K562 (cell line): ENCODE measurements around the gene DCT. TPM values are rescaled to one million over a fixed set of nuclear protein-coding genes. Genes with fewer than 3 reads are reported as not detected.

Source experiments
- ATAC-seq: fragments of 200-7000 bp; cut with Tn5 transposase; 3 replicates; pipeline ENCODE4 v1.9.1; 2020; ENCODE audit warnings: moderate library complexity
- BruUV-seq: library from RNA; stranded (reverse); fragments of 400-500 nt; replicated peaks from 2 replicates; lab custom pipeline; 2021; lab: Mats Ljungman, UMichigan
- CTCF ChIA-PET: fragments of 300-600 bp; formaldehyde crosslinking; extraction: SDS; loops from one replicate; lab custom pipeline; 2021; ENCODE audit warnings: low intra/inter-chr PET ratio; lab: Yijun Ruan, JAX
- POLR2A ChIA-PET: fragments of 300-600, 350-650 bp; sonication (Branson Sonifier 250); formaldehyde crosslinking; extraction: SDS; loops from one replicate; lab custom pipeline; 2021; ENCODE audit warnings: antibody characterized with exemption, inconsistent platforms; lab: Yijun Ruan, JAX
- DNase-seq, 4 experiments: peaks; one replicate each; pipeline versions ENCODE4 v3.0.0 to v3.0.0-alpha.2; 2011 to 2018; ENCODE audit warnings: low spot score in 3 of 4, mixed read lengths in 3 of 4; ENCODE audit errors: extremely low read depth in 1 of 4
- FAIRE-seq: peaks from 2 replicates; lab custom pipeline; 2011; peaks lifted over from hg19 to GRCh38; lab: Jason Lieb, UNC
- H2AFZ ChIP-seq: 2 replicates; pipeline ENCODE4 v1.6.0; 2011; ENCODE audit warnings: low read depth, low read length, control low read depth, inconsistent platforms
- H3K27ac ChIP-seq: fragments of 200-600 bp; 3 replicates; pipeline ENCODE4 v1.8.0; 2011; ENCODE audit warnings: low read depth, mild to moderate bottlenecking, control low read depth, inconsistent platforms, low read length, moderate library complexity, mixed read lengths; ENCODE audit errors: extremely low read depth
- H3K27me3 ChIP-seq, 2 experiments: fragments of 300-600 bp in 1 of 2; 2 replicates in 1 of 2; 3 replicates in 1 of 2; pipeline versions ENCODE4 v1.6.0 to v1.8.0; 2011; ENCODE audit warnings: inconsistent platforms in 2 of 2, low read length in 2 of 2, mild to moderate bottlenecking in 1 of 2, mixed read lengths in 1 of 2, moderate library complexity in 1 of 2; ENCODE audit not compliant: control insufficient read depth in 2 of 2, insufficient read depth in 2 of 2
- H3K36me3 ChIP-seq: fragments of 300-600 bp; 3 replicates; pipeline ENCODE4 v1.8.0; 2011; ENCODE audit warnings: mild to moderate bottlenecking, low read length, inconsistent platforms; ENCODE audit not compliant: control insufficient read depth, insufficient read depth
- H3K4me1 ChIP-seq, 2 experiments: fragments of 200-600 bp in 1 of 2; replicated peaks in 1 of 2; 2 replicates in 1 of 2; 3 replicates in 1 of 2; pipeline versions ENCODE4 v1.5.1 to v1.8.0; 2011; ENCODE audit warnings: inconsistent platforms in 2 of 2, low read length in 2 of 2, mild to moderate bottlenecking in 1 of 2, mixed read lengths in 1 of 2, moderate library complexity in 1 of 2; ENCODE audit not compliant: control insufficient read depth in 2 of 2, insufficient read depth in 2 of 2
- H3K4me2 ChIP-seq: 2 replicates; pipeline ENCODE4 v1.6.1; 2011; ENCODE audit warnings: low read length, control low read depth, inconsistent platforms, mixed read lengths; ENCODE audit not compliant: insufficient read depth
- H3K4me3 ChIP-seq: fragments of 200-600 bp; sonication (generic), shearing (Covaris generic); 2 replicates; pipeline ENCODE4 v1.5.1; 2016; ENCODE audit warnings: control low read depth, inconsistent platforms
- H3K79me2 ChIP-seq: fragments of 200-600 bp; 3 replicates; pipeline ENCODE4 v1.8.0; 2011; ENCODE audit warnings: low read length, inconsistent platforms; ENCODE audit not compliant: control insufficient read depth, insufficient read depth
- H3K9ac ChIP-seq, 2 experiments: 2 replicates each; pipeline versions ENCODE4 v1.6.0 to v1.6.1; 2011; ENCODE audit warnings: low read depth in 2 of 2, low read length in 2 of 2, control low read depth in 1 of 2, inconsistent platforms in 1 of 2, mild to moderate bottlenecking in 1 of 2, mixed read lengths in 1 of 2; ENCODE audit not compliant: insufficient read depth in 1 of 2
- H3K9me1 ChIP-seq: one replicate; pipeline ENCODE4 v1.6.0; 2011; ENCODE audit warnings: inconsistent platforms, mild to moderate bottlenecking, low read length, moderate library complexity; ENCODE audit not compliant: control insufficient read depth, insufficient read depth
- H3K9me3 ChIP-seq: replicated peaks from 2 replicates; pipeline ENCODE4 v1.5.1; 2011; ENCODE audit warnings: low read depth, low read length, inconsistent platforms; ENCODE audit not compliant: control insufficient read depth, insufficient read depth
- H4K20me1 ChIP-seq: replicated peaks from 2 replicates; pipeline ENCODE4 v1.6.1; 2011; ENCODE audit warnings: low read length, inconsistent platforms, mixed read lengths; ENCODE audit not compliant: control insufficient read depth, insufficient read depth
- ATF3 ChIP-seq, 2 experiments: fragments of 450-650 bp in 1 of 2; sonication (generic) in 1 of 2; formaldehyde crosslinking in 1 of 2; IDR thresholded peaks in 1 of 2; conservative IDR thresholded peaks in 1 of 2; 2 replicates each; pipeline versions ENCODE4 v1.6.1 to v1.8.1; 2016 to 2023; ENCODE audit warnings: mild to moderate bottlenecking in 2 of 2, moderate library complexity in 2 of 2, inconsistent platforms in 1 of 2, missing genetic modification reagents in 1 of 2
- IRF9 ChIP-seq: fragments of 450-650 bp; IDR thresholded peaks from 2 replicates; pipeline ENCODE4 v1.6.1; 2016; ENCODE audit warnings: missing biosample characterization, missing genetic modification characterization
- LCOR ChIP-seq: sonication (generic); formaldehyde crosslinking; IDR thresholded peaks from 2 replicates; pipeline ENCODE4 v1.8.0; 2022; ENCODE audit warnings: mild to moderate bottlenecking, missing genetic modification reagents
- NR2C1 ChIP-seq, 2 experiments: fragments of 450-650 bp; IDR thresholded peaks; 2 replicates each; pipeline ENCODE4 v1.6.1; 2017; ENCODE audit warnings: mild to moderate bottlenecking in 2 of 2, antibody characterized with exemption in 1 of 2, inconsistent platforms in 1 of 2, missing compliant biosample characterization in 1 of 2, missing genetic modification characterization in 1 of 2
- TCF3 ChIP-seq: sonication (generic); formaldehyde crosslinking; IDR thresholded peaks from 2 replicates; pipeline ENCODE4 v1.4.0; 2020; ENCODE audit warnings: mild to moderate bottlenecking, missing genetic modification reagents
- WGBS: fragments of 100-300 bp; shearing (Covaris generic); methylation state at CpG from one replicate; pipeline ENCODE4 v1.1.6; 2016; ENCODE audit warnings: low coverage, mixed read lengths; ENCODE audit not compliant: insufficient coverage; ENCODE audit errors: missing lambda C conversion rate; 5-methylcytosine and 5-hydroxymethylcytosine counted together
- in situ Hi-C: fragments of 300-500 bp; cut with MboI; formaldehyde crosslinking; loops from 4 replicates; pipeline ENCODE4 v1.15.0; 2018; ENCODE audit warnings: inconsistent platforms, mixed read lengths
- intact Hi-C: fragments of 100-400 bp; cut with micrococcal nuclease; formaldehyde crosslinking; loops from 2 replicates; pipeline ENCODE4 v1.14.2; 2022
- polyA plus RNA-seq, 8 experiments: library from polyadenylated mRNA; depleted of rRNA in 4 of 8; stranded (reverse) in 5 of 8; unstranded in 3 of 8; fragments of >200 nt; fragmentation: Nextera tagmentation in 2 of 8; fragmentation: Illumina TruSeq in 1 of 8; extraction: Ambion mirVana in 2 of 8; extraction: Trizol in 1 of 8; gene quantifications; 2 replicates each; pipeline versions ENCODE4 v1.2.1 to v1.2.3, GENCODE V29; 2011 to 2014; ENCODE audit warnings: inconsistent platforms in 1 of 8, missing spikeins in 1 of 8
- total RNA-seq, 7 experiments: library from RNA; depleted of rRNA in 6 of 7; stranded (reverse); fragments of >200 nt in 6 of 7; fragmentation: Illumina TruSeq in 2 of 7; extraction: Trizol in 2 of 7; gene quantifications; 2 replicates each; pipeline versions ENCODE4 v1.2.1 to v1.2.3, GENCODE V29; 2011 to 2021; ENCODE audit warnings: low replicate concordance in 1 of 7

The DCT gene
- total and polyA plus RNA-seq, 9 of the 15 experiments (the other 6 are each of a cell fraction or from before 2014, with no cell fraction given), result 0.11 to 0.83 (median 0.57) TPM

- no peak for TF ChIP-seq IRF9 (tag)
- TF ChIP-seq, all 486 proteins: peak for 0
Observed at GRCh38 chr13:94513026-94513425, 33.5 kb upstream of the DCT start (continued).

- Histone ChIP-seq H3K4me1 (no peaks in the 10 kb centered on the region), H3K27me3 (no peaks in the 10 kb centered on the region), H3K4me2 (no peak overlapping the region), H3K36me3 (no peaks in the 10 kb centered on the region), H2AFZ (no peak overlapping the region), H3K9me1 (no peaks in the 10 kb centered on the region), H3K9ac (no peak overlapping the region), H4K20me1 (no peaks in the 10 kb centered on the region), H3K79me2 (no peaks in the 10 kb centered on the region), H3K27ac (no peak overlapping the region), H3K4me3 (no peak overlapping the region), H3K9me3 (no peaks in the 10 kb centered on the region)
- no peak for DNase-seq
- TF ChIP-seq ATF3 (IDR thresholded peaks at IDR 0.05) (no peak), ATF3 (CRISPR knock-in tag; conservative IDR thresholded peaks at IDR 0.05) (no peak), NR2C1 (IDR thresholded peaks at IDR 0.05) (no peak), NR2C1 (tag; IDR thresholded peaks at IDR 0.05) (no peak), TCF3 (CRISPR knock-in tag) (no peak), LCOR (no peak)
- BruUV-seq, result no TSS peak
- POLR2A ChIA-PET, result interaction anchor here (0.6 kb wide), 1 partner anchor 727 kb away, joined by 3 read pairs; no protein-coding TSS in a partner anchor
- ATAC-seq, result no peak
- CTCF ChIA-PET, result no interaction called here
- no peak for FAIRE-seq
- 14% methylated on average over 1 of the region's 1 CpG for whole genome bisulfite sequencing
- in situ Hi-C loops, result no loop called here
- intact Hi-C loops, result no loop called here
Observed at GRCh38 chr13:94505730-94506129, 26.2 kb upstream of the DCT start.
